ENCODE results near the gene TNKS2.

The TNKS2 gene

DNA sequence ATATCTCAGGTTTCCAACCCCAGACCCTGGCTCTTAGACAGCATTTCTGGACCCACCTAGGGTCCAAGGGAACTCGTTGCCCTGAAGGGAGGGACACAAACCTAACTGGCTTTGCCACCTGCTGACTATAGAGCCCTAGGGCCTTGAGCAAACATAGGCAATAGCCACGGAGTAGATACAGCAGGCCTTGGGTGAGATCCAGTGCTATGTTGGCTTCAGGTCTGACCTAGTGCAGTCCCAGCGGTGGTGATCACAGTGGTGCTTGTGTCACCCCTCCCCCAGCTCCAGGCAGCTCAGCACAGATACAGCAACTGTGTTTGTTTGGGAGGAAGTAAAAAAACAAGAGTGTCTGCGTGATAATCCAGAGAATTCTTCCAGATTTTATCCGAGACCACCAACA lies 9.7 kb upstream of the TNKS2 start:
- TF ChIP-seq, protein P1, sequence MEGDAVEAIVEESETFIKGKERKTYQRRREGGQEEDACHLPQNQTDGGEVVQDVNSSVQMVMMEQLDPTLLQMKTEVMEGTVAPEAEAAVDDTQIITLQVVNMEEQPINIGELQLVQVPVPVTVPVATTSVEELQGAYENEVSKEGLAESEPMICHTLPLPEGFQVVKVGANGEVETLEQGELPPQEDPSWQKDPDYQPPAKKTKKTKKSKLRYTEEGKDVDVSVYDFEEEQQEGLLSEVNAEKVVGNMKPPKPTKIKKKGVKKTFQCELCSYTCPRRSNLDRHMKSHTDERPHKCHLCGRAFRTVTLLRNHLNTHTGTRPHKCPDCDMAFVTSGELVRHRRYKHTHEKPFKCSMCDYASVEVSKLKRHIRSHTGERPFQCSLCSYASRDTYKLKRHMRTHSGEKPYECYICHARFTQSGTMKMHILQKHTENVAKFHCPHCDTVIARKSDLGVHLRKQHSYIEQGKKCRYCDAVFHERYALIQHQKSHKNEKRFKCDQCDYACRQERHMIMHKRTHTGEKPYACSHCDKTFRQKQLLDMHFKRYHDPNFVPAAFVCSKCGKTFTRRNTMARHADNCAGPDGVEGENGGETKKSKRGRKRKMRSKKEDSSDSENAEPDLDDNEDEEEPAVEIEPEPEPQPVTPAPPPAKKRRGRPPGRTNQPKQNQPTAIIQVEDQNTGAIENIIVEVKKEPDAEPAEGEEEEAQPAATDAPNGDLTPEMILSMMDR (conservative IDR thresholded peaks at IDR 0.05): 0 out of 2 replicates have a peak, but pooled peaks have one; percentile 4
- no peak for TF ChIP-seq ZFX (IDR thresholded peaks at IDR 0.05)
- peak overlapping the region; percentile 70 for H3K27ac ChIP-seq

DNA sequence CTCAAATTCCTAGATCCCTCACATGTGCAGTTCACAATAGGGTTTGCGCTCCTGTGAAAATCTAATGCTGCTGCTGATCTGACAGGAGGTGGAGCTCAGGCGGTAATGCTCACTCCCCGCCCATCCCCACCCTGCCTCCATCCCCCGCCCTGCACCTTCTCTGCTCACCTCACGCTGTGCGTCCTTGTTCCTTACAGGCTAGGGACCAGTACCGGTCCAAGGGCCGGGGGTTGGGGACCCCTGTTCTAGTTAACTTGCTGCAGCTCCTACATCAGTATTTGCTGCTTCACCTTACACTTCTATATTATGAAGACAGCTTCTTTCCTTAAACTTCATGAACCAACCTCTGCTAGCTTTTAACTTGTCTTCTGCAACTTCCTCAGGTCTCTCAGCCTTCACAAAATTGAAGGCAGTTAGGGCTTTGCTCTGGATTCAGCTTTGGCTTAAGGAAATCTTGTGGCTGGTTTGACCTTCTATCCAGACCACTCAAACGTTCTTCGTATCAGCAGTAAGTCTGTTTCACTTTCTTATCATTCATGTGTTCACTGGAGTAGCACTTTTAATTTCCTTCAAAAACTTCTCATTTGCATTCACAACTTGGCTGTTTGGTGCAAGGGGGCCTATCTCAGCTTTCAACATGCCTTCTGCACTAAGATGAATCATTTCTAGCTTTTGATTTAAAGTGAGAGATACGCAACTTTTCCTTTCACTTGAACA lies 1.7 kb upstream of the TNKS2 start:
- no peak for TF ChIP-seq ZFX (IDR thresholded peaks at IDR 0.05)
- TF ChIP-seq, protein P1 (conservative IDR thresholded peaks at IDR 0.05): no peak
- H3K27ac ChIP-seq: no peak overlapping the region

DNA sequence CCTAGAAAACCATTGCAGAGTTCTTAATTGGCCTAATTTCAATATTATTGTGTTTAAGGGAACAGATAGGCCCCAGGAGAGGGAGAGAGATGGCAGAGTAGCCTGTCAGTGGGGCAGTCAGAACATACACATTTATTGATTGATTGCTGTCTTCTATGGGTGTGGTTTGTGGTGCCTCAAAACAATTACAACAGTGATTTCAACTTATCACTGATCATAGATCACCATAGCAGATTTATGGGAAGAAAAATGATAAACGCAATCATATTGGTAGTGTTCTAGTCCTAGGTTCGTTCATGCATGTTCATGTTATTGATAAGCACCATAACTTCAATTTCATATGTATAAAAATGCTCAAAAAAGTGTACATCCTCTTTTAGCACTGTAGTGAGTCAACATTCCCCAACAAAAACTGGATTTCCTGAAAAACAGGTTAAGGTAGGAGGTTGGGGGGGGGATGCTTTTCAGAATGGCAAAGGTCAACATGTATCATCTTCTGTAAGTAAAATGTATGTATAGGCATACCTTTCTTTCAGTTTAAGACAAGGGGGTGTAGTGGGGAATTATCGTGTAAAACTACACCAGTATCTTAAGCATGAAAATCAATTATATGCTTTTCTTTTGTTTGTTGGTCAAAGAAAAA lies 1.1 kb upstream of the TNKS2 start:
- no peak overlapping the region for H3K27ac ChIP-seq
- TF ChIP-seq ZFX (IDR thresholded peaks at IDR 0.05): no peak
- TF ChIP-seq, protein P1 (conservative IDR thresholded peaks at IDR 0.05): no peak

DNA sequence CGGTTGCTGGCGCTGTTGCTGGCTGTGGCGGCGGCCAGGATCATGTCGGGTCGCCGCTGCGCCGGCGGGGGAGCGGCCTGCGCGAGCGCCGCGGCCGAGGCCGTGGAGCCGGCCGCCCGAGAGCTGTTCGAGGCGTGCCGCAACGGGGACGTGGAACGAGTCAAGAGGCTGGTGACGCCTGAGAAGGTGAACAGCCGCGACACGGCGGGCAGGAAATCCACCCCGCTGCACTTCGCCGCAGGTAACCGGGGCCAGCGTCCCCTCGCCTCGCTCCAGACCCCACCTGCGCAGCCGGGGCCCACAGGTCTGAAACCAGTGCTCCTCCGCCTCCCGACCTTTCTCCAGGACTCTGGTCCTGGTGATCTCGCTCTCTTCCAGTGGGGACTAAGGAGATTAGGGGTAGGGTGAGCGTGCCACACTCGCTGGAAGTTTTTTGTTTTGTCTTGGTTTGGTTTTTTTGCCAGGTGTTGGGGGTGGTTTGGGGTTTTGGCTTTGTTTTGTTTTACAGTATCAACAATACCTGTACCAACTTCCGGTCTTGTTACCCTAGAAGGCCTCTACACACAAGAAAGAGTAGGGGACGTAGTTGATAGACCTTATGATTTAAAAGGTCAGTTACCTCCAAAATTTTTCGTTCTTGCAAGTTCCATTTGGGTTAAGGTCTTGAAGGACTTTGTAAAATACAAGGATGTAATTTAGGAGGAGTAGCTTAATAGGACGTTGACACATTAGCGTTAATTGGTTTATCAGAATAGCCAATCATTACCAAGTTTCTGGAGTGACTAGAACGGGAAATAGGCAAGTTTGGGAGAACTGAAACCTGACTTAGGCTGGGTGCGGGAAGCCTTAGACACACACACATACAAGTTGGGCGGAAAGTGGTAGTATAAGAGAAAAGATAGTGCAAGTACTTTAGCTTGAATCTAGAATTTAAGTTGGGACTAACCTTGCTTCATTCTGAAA lies 704 bp downstream of the TNKS2 start:
- H3K27ac ChIP-seq: peak overlapping the region; percentile 97
- TF ChIP-seq, protein P1 (conservative IDR thresholded peaks at IDR 0.05): no peak
- peak; percentile 90 for TF ChIP-seq ZFX (IDR thresholded peaks at IDR 0.05)

DNA sequence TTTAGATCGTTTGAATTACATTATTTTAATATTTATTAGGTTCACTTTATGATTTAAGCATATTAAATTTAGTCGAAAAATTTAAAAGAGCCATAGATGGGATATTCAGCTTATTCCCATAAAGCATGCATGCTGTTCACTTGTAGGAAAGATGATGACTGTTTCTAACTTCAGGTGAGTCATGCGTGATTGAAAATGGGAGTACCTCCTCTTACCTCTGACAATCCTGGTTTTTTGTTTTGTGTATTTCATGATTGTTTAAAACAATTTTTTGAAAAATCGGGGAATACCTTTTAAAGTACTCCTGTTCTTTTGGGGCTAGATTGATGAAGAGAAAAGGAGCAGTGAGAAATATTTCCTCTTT lies 1.4 kb downstream of the TNKS2 start:
- no peak for TF ChIP-seq ZFX (IDR thresholded peaks at IDR 0.05)
- TF ChIP-seq, protein P1 (conservative IDR thresholded peaks at IDR 0.05): no peak
- H3K27ac ChIP-seq: no peak overlapping the region

DNA sequence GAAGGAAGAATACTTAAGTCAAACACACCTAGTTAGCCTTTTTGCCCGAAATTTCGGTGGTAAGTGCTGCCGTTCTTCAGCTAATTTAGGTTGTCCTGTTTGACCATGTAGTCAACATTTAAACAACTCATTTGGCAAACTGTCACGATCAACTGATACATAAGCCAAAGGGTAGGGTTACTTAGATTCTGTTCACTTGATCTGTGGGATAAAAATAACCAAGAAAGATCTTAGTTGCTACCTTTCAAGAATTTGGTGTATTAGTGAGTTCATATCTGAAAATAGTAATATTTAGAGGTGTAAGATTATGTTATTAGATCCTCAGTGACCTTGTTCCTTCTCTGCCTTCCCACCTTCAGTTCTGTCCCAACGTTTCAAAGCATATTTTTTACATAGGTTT lies 2.0 kb downstream of the TNKS2 start:
- no peak for TF ChIP-seq ZFX (IDR thresholded peaks at IDR 0.05)
- TF ChIP-seq, protein P1 (conservative IDR thresholded peaks at IDR 0.05): no peak
- no peak overlapping the region for H3K27ac ChIP-seq

Measured in C4-2B (cell line).